ENCODE data around the gene MPRIP.

- TF ChIP-seq CTCF (IDR thresholded peaks at IDR 0.05) (no peak), POLR2A (IDR thresholded peaks at IDR 0.05) (no peak)
Measured at GRCh38 chr17:17175917-17176316, 133.7 kb downstream of the MPRIP start.
